GM12891 (cell line): ENCODE results near the gene FHIT.

ENCODE experiments used
- DNase-seq: peaks from one replicate; pipeline ENCODE4 v3.0.0; 2011; ENCODE audit warnings: low spot score; ENCODE audit not compliant: insufficient read length
- FAIRE-seq: peaks from 2 replicates; lab custom pipeline; 2011; peaks lifted over from hg19 to GRCh38; lab: Jason Lieb, UNC
- PAX5 ChIP-seq: IDR thresholded peaks from 2 replicates; pipeline ENCODE4 v1.6.1; 2011; ENCODE audit warnings: low read length, moderate library complexity, mild to moderate bottlenecking; ENCODE audit not compliant: insufficient read depth, severe bottlenecking
- POLR2A ChIP-seq: IDR thresholded peaks from 2 replicates; pipeline ENCODE4 v1.6.1; 2011; ENCODE audit warnings: low read depth, low read length, control low read depth
- POLR2AphosphoS5 ChIP-seq: IDR thresholded peaks from 2 replicates; pipeline ENCODE4 v1.6.1; 2011; ENCODE audit warnings: low read depth, low read length, control low read depth
- POU2F2 ChIP-seq: IDR thresholded peaks from 2 replicates; pipeline ENCODE4 v1.6.1; 2011; ENCODE audit warnings: low read depth, mild to moderate bottlenecking, control low read depth, low read length, moderate library complexity
- SPI1 ChIP-seq: IDR thresholded peaks from 2 replicates; pipeline ENCODE4 v1.6.1; 2011; ENCODE audit warnings: low read depth, low read length, control low read depth
- TAF1 ChIP-seq: IDR thresholded peaks from 2 replicates; pipeline ENCODE4 v1.6.1; 2011; ENCODE audit warnings: low read depth, low read length, control low read depth

Gene FHIT

DNA sequence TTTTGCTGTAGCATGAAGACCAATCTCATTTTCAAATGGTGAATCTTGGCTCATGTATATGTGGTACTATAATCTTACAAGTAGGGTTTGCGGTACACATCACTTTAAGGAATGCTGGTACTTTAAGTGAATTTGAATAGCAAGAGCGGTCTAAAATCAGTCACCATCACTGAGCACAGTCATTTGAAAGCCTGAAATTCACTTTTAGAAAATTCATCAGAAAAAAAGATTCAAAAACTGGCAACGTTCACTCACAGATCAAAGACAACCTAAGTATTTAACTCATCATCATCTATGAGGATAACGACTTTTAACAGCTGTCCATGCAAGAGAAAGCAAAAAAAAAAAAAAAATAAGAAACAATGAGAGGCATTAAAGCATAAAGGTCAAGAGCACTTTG is 111.6 kb downstream of the FHIT start:
- FAIRE-seq = no peak
- TF ChIP-seq PAX5 (no peak), POLR2AphosphoS5 (no peak), POU2F2 (no peak), POLR2A (no peak), SPI1 (no peak), TAF1 (no peak)
- DNase-seq = no peak

DNA sequence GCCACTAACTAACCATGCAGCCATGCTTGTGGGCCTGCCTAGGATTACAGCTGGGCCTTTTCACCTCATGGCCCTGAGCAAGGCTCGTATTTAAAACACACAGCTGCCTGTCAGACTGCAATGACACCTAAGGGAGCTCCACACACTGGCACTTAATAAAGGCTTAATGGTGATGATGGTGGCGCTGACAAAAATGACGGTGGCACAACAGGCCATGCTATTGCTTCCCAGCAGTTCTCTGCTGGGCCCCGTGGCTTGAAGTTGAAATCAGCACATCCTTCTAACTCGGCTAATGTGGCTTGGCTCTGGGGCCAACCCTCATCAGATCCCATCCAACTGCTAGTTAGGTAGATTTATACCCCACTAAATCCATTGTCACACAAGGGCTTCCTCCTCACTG is 112.9 kb downstream of the FHIT start:
- no peak for DNase-seq
- no peak for TF ChIP-seq SPI1
- FAIRE-seq = no peak

- FAIRE-seq (no peak), DNase-seq (no peak)
- TF ChIP-seq TAF1 = no peak
- no peak for TF ChIP-seq PAX5
These were observed 115.1 kb downstream of the FHIT start for GRCh38 chr3:61136191-61136590.

GRCh38 chr3:61134532-61134931 is 116.7 kb downstream of the FHIT start:
- no peak for DNase-seq
- no peak for FAIRE-seq
- TF ChIP-seq PAX5 (no peak), POU2F2 (no peak), POLR2A (no peak), SPI1 (no peak)

DNA sequence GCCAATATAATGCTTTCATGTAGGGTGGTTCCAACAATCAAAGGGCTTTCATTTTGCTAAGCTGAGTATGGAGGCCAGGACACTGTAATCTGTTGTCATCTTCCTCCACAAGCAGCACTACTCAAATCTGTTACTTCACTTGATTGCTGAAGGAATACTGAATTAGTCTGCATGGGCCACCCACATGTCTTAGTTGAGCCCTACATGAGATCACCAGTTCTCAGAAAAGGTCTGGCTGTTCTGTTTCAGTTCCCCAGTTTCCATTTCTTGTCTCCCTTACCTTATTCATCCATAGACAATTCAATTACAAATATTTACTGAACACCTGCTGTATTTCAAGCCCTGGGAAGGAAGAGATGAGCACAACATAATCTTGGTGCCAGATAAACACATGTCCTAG is 119.2 kb downstream of the FHIT start:
- FAIRE-seq (peak; percentile 71), DNase-seq (no peak)
- TF ChIP-seq POU2F2 (no peak), POLR2A (no peak), SPI1 (peak; percentile 89)

- FAIRE-seq = no peak
- DNase-seq = no peak
- TF ChIP-seq SPI1 (no peak), TAF1 (no peak), POLR2AphosphoS5 (no peak), PAX5 (no peak), POU2F2 (no peak), POLR2A (no peak)
These were observed 132.4 kb downstream of the FHIT start for GRCh38 chr3:61118830-61119229.

DNA sequence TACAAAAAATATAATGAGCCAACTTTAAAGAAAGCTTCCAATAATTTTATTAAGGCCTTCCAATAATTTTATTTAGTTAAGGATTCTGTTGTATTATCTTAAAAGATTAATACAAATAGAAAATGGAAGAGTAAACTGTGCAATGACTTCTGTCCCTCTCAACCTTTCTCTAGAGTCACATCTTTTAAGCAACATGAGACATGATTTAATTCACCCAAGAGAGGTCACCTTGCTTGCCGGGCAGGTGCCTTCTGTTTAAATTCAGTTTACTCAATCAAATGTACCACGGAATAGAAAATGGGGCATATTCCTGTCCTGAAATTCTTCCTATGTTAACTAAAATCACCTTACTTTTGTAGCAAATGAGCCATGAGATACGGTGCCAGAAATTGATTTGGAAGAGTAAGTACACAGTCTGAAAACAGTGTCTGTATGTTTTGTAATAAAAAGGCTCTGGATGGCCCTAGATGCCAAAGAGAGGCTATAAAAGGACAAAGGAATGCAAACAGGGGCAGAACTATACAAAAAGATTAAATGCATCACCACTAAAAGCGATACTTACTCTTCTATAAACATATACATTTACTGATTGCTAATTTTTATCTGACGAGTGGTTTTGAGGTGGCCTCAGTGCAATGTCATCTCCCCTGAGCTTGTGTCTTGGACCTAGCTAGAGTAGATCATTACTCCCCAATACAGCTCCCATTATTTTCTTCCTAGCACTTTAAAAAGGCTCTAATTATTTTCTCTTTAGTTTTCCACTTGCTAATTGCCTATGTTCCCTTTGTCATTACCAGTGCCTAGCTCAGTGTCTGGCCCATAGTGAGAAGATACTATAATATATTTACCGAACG is 134.0 kb downstream of the FHIT start:
- no peak for DNase-seq
- TF ChIP-seq POLR2AphosphoS5 (no peak), POLR2A (no peak), POU2F2 (no peak), PAX5 (no peak), SPI1 (no peak), TAF1 (no peak)
- no peak for FAIRE-seq

DNA sequence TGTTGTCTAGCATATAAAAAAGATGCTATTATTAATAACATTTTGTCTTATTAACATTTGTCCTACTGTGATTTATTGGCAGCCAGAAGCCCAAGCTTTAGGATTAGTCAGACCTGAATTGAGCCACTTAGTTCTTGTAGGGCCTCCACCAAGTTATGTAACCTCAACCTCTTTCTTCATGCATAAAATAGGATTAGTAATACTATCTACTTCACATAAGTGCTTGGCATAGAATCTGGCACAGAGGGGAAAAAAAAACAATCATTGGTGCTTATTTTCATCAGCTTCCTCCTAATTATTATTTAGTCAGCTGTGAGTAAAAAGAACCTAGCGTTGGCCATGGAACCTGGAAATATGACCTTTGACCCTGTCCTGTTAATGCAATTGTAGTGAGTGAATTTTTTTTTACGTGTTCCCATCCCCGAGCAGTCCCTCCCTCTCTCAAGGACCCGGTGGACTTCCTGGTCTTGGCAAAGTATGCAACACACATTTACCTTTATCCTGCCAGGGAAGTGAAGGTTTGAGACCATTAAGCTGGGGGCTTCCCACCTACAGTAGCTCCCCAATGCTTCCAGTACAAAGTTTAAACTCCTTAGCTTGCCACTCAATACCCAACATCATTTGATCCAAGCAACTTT is 136.8 kb downstream of the FHIT start:
- FAIRE-seq = no peak
- TF ChIP-seq POLR2A (no peak), PAX5 (no peak)
- DNase-seq = no peak

DNA sequence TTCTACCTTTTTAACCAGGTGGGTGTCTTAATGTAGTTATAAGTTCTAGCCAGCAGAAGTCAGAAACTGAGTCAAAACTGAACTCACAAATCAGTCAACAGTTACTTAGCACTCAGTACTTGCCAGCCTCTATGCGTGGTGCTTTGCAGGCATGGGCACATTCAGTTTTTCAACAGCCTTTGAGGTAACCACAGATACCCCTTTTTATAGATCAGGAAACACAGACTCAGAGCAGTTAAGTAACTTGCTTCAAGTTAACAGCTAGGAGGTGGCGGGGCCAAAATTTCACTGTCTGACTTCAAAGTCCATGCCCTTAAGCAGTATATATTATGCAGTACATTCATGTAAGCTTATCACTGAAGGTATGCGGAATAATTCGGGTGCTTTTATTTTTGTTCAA is 139.4 kb downstream of the FHIT start:
- DNase-seq (no peak), FAIRE-seq (no peak)

GRCh38 chr3:61110576-61110975 is 140.7 kb downstream of the FHIT start:
- DNase-seq = no peak
- peak; percentile 41 for FAIRE-seq
- TF ChIP-seq POLR2AphosphoS5 = no peak
- TF ChIP-seq POLR2A = no peak
- no peak for TF ChIP-seq POU2F2
- TF ChIP-seq TAF1 = no peak
- TF ChIP-seq SPI1 = no peak
- no peak for TF ChIP-seq PAX5

More for the DNA sequence above, 139.4 kb downstream of the FHIT start:
- no peak for TF ChIP-seq TAF1
- no peak for TF ChIP-seq POLR2AphosphoS5
- TF ChIP-seq POLR2A = no peak
- no peak for TF ChIP-seq PAX5
- no peak for TF ChIP-seq SPI1
- TF ChIP-seq POU2F2 = no peak
